Prostate gland (tissue), 2 donors: ENCODE results near the gene CYP19A1. TPM values are rescaled to one million over a fixed set of nuclear protein-coding genes. Genes with fewer than 3 reads are reported as not detected.

Experiments
- DNase-seq: peaks from one replicate; pipeline ENCODE4 v3.0.0-alpha.2; 2019; ENCODE audit warnings: low spot score
- H3K27ac ChIP-seq, 2 donors: fragments of 200-600 bp; sonication (generic); 2 replicates each; pipeline ENCODE4 v1.5.1; 2017 to 2019
- H3K27me3 ChIP-seq: fragments of 200-600 bp; sonication (generic); replicated peaks from 2 replicates; pipeline ENCODE4 v1.5.1; 2019; ENCODE audit not compliant: insufficient read depth
- H3K36me3 ChIP-seq, 2 donors: fragments of 200-600 bp; sonication (generic); 1 replicate in 1 of 2; 2 replicates in 1 of 2; pipeline versions ENCODE4 v1.5.1 to v1.8.1; 2017 to 2019
- H3K4me1 ChIP-seq: fragments of 200-600 bp; sonication (generic); replicated peaks from 2 replicates; pipeline ENCODE4 v1.5.1; 2019
- H3K4me3 ChIP-seq, 2 donors: fragments of 200-600 bp; sonication (generic); 2 replicates each; pipeline ENCODE4 v1.5.1; 2017 to 2019
- H3K9me3 ChIP-seq: fragments of 200-600 bp; sonication (generic); 2 replicates; pipeline ENCODE4 v1.5.1; 2017
- POLR2A ChIP-seq: fragments of 450-650 bp; IDR thresholded peaks from one replicate; pipeline ENCODE4 v1.6.1; 2016; ENCODE audit warnings: antibody characterized with exemption, mild to moderate bottlenecking
- POLR2AphosphoS5 ChIP-seq: sonication (generic); formaldehyde crosslinking; IDR thresholded peaks from one replicate; pipeline ENCODE4 v1.6.1; 2017; ENCODE audit warnings: antibody characterized with exemption
- WGBS: methylation state at CpG from one replicate; pipeline ENCODE4 v1.1.5; 2018; 5-methylcytosine and 5-hydroxymethylcytosine counted together
- intact Hi-C: fragments of 100-400 bp; cut with DNase I; formaldehyde crosslinking; loops from one replicate; pipeline ENCODE4 v1.14.2; 2022
- total RNA-seq, 2 donors: library from RNA; depleted of rRNA; stranded (reverse); fragments of >200 nt; gene quantifications; one replicate each; pipeline ENCODE4 v1.1.0, GENCODE V29; 2016
- TF ChIP-seq, protein P1 (sequence below), 4 experiments: fragments of 200-600 bp in 2 of 4; fragments of 450-650 bp in 2 of 4; sonication (generic) in 2 of 4; IDR thresholded peaks; 1 replicate in 3 of 4; 2 replicates in 1 of 4; pipeline ENCODE4 v1.5.1; 2016 to 2019; ENCODE audit warnings: antibody characterized with exemption in 4 of 4, mild to moderate bottlenecking in 2 of 4, moderate library complexity in 2 of 4

CYP19A1 gene
- total RNA-seq, result 1 to 10 TPM in 1 of 2 donors, not detected in 1; 4.4 TPM

DNA sequence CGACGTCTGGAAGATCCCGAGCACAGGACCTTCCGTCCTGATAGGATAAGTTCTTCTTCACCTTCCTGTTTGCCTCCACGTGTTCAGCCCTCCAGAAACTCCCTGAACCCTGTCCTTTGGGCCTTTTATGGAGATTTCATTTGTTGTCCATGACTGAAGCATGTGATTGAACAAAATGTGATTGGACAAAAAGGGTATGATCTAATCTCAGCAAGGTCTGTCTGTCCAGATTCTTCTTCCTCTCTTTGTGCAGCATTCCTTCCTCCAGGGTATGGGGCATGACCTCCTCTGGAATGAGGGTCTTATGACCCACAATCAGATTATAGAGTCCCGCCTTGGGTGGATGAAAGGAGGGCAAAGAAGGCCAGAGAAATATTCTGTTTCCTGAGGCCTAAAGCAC lies at the start of gene CYP19A1:
CYP19A1 (minus strand) TSS at position 101 of the 400 bp plus-strand sequence. CDS start 95,684 bp downstream, outside the sequence.
- no peaks in the 10 kb centered on the region for H3K4me1 ChIP-seq
- intact Hi-C loops, result no loop called here
- no peak for DNase-seq
- TF ChIP-seq, protein P1, sequence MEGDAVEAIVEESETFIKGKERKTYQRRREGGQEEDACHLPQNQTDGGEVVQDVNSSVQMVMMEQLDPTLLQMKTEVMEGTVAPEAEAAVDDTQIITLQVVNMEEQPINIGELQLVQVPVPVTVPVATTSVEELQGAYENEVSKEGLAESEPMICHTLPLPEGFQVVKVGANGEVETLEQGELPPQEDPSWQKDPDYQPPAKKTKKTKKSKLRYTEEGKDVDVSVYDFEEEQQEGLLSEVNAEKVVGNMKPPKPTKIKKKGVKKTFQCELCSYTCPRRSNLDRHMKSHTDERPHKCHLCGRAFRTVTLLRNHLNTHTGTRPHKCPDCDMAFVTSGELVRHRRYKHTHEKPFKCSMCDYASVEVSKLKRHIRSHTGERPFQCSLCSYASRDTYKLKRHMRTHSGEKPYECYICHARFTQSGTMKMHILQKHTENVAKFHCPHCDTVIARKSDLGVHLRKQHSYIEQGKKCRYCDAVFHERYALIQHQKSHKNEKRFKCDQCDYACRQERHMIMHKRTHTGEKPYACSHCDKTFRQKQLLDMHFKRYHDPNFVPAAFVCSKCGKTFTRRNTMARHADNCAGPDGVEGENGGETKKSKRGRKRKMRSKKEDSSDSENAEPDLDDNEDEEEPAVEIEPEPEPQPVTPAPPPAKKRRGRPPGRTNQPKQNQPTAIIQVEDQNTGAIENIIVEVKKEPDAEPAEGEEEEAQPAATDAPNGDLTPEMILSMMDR (IDR thresholded peaks at IDR 0.05), result no peak
- no peak for TF ChIP-seq POLR2AphosphoS5
- no peak for TF ChIP-seq POLR2A
- no peak within 1 kb of the TSS for H3K4me3 ChIP-seq
- H3K27ac ChIP-seq, result no peak within 1 kb of the TSS
- 84% methylated on average over 6 of the region's 6 CpGs for WGBS
- peaks cover 4% of the 10 kb centered on the region for H3K27me3 ChIP-seq
- H3K9me3 ChIP-seq, result no peaks in the 10 kb centered on the region
- H3K36me3 ChIP-seq, result no peaks in the 10 kb centered on the region

DNA sequence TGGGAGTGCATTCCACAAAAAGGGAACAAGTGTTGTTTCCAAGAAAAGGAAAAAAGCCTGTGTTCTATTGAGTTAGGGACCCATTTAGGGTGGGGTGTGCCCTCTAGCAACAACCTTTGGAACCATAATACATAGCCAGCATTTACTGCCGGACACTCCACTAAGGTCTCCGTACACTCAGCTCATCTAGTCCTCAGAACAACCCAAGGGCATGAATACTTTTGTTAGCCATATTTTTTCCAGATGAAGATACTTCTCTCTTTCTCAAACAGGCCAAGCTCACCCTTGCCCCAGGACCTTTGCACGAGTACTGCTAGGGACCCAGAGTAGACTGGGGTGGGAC lies 49.3 kb upstream of the CYP19A1 start:
- Histone ChIP-seq H3K4me1 (no peaks in the 10 kb centered on the region), H3K27ac (no peak overlapping the region), H3K36me3 (no peaks in the 10 kb centered on the region), H3K9me3 (no peaks in the 10 kb centered on the region), H3K4me3 (no peak overlapping the region), H3K27me3 (no peaks in the 10 kb centered on the region)
- DNase-seq, result no peak
- intact Hi-C loops, result no loop called here
- 95% methylated on average over 3 of the region's 3 CpGs for WGBS
- TF ChIP-seq POLR2AphosphoS5 (no peak), POLR2A (no peak)
- TF ChIP-seq, protein P1 (IDR thresholded peaks at IDR 0.05), result no peak

DNA sequence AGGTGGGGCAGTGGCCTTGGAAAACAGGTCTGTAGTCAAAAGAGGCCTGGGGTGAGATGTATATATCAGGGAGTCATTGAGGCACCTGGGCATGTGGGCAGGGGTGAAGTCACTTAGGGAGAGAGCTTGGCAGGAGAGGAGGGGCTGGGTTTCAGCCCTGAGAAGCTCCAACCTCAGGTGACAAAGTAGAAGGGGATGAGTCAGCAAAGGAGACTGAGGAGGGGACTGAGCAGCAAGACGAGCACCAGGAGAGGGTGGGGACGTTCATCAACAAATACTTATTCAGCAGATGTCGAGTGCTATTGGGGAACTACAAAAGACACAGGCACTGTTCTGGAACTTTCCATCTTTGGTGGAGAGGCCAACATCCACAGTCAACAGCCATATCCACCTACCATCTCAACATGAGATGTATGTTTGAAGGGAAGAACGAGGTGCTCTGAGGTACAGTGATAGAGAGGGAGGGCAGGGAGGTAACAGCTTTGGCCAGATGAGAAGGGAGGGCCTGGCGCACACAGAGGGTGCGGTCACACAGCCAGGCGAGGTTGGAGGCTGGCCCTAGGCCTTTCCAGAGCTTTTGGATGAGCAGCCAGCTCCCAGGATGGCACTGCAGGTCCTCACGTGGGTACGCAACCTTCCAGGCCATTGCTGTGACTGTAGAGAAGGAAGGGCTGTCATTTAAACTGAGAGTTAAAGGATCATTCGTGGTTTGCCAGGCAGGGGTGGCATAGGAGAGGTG lies 48.7 kb upstream of the CYP19A1 start:
- no peak for TF ChIP-seq POLR2AphosphoS5
- TF ChIP-seq POLR2A, result no peak
- TF ChIP-seq, protein P1 (IDR thresholded peaks at IDR 0.05), result no peak
- intact Hi-C loops, result no loop called here
- H3K27me3 ChIP-seq, result no peaks in the 10 kb centered on the region
- H3K4me1 ChIP-seq, result no peaks in the 10 kb centered on the region
- no peak for DNase-seq
- no peak overlapping the region for H3K27ac ChIP-seq
- no peaks in the 10 kb centered on the region for H3K9me3 ChIP-seq
- H3K4me3 ChIP-seq, result no peak overlapping the region
- H3K36me3 ChIP-seq, result no peaks in the 10 kb centered on the region
- 75% methylated on average over 10 of the region's 10 CpGs for WGBS

DNA sequence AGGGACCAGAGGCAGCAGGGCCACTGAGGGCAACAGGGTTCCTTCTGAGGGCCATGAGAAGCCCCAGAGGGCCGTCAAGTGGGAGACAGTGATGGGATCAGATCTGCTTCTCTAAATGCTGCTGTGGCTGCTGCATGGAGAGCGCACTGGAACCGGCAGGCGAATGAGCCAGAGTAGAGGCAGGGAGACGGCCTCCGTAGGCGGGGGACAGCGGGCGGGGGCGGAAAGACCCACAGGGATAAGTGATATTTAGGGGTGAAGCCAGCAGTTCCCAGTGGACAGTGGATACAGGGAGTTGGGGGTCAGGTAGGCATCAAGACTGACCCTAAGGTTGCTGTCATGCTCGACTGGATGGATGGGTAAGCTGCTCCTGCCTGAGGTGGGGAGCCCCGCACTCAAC lies 48.1 kb upstream of the CYP19A1 start:
- intact Hi-C loops, result no loop called here
- 92% methylated on average over 12 of the region's 12 CpGs for WGBS
- H3K36me3 ChIP-seq, result no peaks in the 10 kb centered on the region

More for the DNA sequence above, 48.1 kb upstream of the CYP19A1 start:
- Histone ChIP-seq H3K27ac (no peak overlapping the region), H3K4me3 (no peak overlapping the region), H3K4me1 (no peaks in the 10 kb centered on the region), H3K27me3 (no peaks in the 10 kb centered on the region), H3K9me3 (no peaks in the 10 kb centered on the region)
- TF ChIP-seq POLR2AphosphoS5 (no peak), POLR2A (no peak)
- TF ChIP-seq, protein P1 (IDR thresholded peaks at IDR 0.05), result no peak
- no peak for DNase-seq
